HL-60 (cell line): ENCODE results near the gene MORF4L2.
"Not testable (repeated sequence)": the region's sequence is repeated elsewhere in the genome, so short reads cannot be mapped to it uniquely, and the experiment has no call there.

ENCODE experiments used
- DNase-seq, 2 experiments: peaks; one replicate each; pipeline ENCODE4 v3.0.0-alpha.2; 2010 to 2020; ENCODE audit warnings: low read depth in 1 of 2, low spot score in 1 of 2
- H3K27ac ChIP-seq: fragments of 250-450 bp; sonication (Bioruptor Pico); replicated peaks from 2 replicates; pipeline ENCODE4 v1.5.1; 2020; ENCODE audit warnings: mild to moderate bottlenecking, moderate library complexity
- H3K27me3 ChIP-seq: fragments of 250-450 bp; sonication (Bioruptor Pico); 2 replicates; pipeline ENCODE4 v1.5.1; 2021; ENCODE audit warnings: mild to moderate bottlenecking, moderate library complexity; ENCODE audit not compliant: insufficient read depth, poor library complexity, severe bottlenecking
- H3K4me3 ChIP-seq: replicated peaks from 2 replicates; pipeline ENCODE4 v1.5.1; 2011; ENCODE audit warnings: mild to moderate bottlenecking, control low read depth, low read length; ENCODE audit not compliant: insufficient read depth
- GABPA ChIP-seq: IDR thresholded peaks from 2 replicates; pipeline ENCODE4 v1.6.1; 2012; ENCODE audit warnings: low read depth
- POLR2AphosphoS5 ChIP-seq: IDR thresholded peaks from 2 replicates; pipeline ENCODE4 v1.6.1; 2012; ENCODE audit warnings: low read depth
- SPI1 ChIP-seq: IDR thresholded peaks from 2 replicates; pipeline ENCODE4 v1.6.1; 2012; ENCODE audit warnings: low read depth, mild to moderate bottlenecking, borderline replicate concordance
- TF ChIP-seq, protein P1 (sequence below): IDR thresholded peaks from 2 replicates; pipeline ENCODE4 v1.6.1; 2012; ENCODE audit warnings: low read depth; ENCODE audit not compliant: insufficient replicate concordance
- TF ChIP-seq, protein P2 (sequence below): IDR thresholded peaks from one replicate; pipeline ENCODE4 v1.5.1; 2011; ENCODE audit warnings: low read length, control low read depth, inconsistent platforms; ENCODE audit not compliant: insufficient read depth

The MORF4L2 gene

DNA sequence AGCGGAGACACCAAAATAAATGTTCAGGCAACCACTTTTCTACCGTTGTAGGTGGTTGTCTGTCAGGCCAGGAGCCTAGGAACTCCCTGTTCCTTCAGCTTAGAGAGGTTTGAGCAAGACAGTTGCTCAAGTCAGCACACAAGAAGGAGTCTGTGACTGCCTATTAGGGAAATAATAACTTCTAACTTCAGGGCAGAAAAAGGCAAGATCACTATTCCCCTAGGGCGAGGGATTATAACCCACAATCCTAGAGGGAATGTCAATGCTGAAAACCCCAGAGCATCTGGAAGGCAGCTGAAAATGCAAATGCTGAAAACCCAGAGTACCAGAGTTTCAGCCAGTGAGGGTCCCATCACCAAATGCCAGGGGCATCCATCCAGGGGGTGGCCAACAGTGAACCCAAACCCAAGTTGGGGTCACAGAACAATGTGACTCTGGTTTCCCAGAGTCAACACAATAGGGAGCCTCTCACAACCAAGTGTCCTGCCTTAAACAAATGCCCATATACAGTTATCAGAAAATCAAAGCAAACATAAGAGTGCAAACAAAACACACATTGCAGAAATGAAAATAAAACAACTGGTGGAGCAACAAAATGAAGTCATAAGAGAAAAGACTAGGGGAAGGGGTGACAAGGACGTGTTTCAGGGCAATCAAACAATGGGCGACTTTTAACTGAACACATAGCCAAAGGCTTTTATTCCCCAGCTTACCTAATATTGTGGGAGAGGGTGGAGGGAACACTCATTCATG is 27.6 kb downstream of the MORF4L2 start:
- TF ChIP-seq SPI1, result no peak
- TF ChIP-seq POLR2AphosphoS5, result no peak
- TF ChIP-seq, protein P1, sequence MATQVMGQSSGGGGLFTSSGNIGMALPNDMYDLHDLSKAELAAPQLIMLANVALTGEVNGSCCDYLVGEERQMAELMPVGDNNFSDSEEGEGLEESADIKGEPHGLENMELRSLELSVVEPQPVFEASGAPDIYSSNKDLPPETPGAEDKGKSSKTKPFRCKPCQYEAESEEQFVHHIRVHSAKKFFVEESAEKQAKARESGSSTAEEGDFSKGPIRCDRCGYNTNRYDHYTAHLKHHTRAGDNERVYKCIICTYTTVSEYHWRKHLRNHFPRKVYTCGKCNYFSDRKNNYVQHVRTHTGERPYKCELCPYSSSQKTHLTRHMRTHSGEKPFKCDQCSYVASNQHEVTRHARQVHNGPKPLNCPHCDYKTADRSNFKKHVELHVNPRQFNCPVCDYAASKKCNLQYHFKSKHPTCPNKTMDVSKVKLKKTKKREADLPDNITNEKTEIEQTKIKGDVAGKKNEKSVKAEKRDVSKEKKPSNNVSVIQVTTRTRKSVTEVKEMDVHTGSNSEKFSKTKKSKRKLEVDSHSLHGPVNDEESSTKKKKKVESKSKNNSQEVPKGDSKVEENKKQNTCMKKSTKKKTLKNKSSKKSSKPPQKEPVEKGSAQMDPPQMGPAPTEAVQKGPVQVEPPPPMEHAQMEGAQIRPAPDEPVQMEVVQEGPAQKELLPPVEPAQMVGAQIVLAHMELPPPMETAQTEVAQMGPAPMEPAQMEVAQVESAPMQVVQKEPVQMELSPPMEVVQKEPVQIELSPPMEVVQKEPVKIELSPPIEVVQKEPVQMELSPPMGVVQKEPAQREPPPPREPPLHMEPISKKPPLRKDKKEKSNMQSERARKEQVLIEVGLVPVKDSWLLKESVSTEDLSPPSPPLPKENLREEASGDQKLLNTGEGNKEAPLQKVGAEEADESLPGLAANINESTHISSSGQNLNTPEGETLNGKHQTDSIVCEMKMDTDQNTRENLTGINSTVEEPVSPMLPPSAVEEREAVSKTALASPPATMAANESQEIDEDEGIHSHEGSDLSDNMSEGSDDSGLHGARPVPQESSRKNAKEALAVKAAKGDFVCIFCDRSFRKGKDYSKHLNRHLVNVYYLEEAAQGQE, result no peak
- TF ChIP-seq, protein P2, sequence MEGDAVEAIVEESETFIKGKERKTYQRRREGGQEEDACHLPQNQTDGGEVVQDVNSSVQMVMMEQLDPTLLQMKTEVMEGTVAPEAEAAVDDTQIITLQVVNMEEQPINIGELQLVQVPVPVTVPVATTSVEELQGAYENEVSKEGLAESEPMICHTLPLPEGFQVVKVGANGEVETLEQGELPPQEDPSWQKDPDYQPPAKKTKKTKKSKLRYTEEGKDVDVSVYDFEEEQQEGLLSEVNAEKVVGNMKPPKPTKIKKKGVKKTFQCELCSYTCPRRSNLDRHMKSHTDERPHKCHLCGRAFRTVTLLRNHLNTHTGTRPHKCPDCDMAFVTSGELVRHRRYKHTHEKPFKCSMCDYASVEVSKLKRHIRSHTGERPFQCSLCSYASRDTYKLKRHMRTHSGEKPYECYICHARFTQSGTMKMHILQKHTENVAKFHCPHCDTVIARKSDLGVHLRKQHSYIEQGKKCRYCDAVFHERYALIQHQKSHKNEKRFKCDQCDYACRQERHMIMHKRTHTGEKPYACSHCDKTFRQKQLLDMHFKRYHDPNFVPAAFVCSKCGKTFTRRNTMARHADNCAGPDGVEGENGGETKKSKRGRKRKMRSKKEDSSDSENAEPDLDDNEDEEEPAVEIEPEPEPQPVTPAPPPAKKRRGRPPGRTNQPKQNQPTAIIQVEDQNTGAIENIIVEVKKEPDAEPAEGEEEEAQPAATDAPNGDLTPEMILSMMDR, result no peak
- no peak for TF ChIP-seq GABPA
- Histone ChIP-seq H3K27me3 (no peaks in the 10 kb centered on the region), H3K4me3 (no peak overlapping the region), H3K27ac (no peak overlapping the region)
- DNase-seq, result no peak

DNA sequence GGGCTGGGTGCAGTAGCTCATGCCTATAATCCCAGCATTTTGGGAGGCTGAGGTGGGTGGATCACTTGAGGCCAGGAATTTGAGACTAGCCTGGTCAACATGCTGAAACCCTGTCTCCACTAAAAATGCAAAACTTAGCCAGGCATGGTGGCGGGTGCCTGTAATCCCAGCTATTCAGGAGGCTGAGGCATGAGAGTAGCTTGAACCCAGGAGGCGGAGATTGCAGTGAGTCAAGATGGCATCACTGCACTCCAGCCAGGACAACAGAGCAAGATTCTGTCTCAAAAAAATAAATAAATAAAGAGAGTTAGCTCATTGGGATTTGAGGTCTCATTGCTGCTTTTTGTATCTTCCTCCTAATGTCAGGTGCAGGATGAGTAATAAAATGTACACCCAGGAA is 29.4 kb downstream of the MORF4L2 start:
- DNase-seq, H3K27me3 ChIP-seq, H3K27ac ChIP-seq, H3K4me3 ChIP-seq: not testable (repeated sequence)

DNA sequence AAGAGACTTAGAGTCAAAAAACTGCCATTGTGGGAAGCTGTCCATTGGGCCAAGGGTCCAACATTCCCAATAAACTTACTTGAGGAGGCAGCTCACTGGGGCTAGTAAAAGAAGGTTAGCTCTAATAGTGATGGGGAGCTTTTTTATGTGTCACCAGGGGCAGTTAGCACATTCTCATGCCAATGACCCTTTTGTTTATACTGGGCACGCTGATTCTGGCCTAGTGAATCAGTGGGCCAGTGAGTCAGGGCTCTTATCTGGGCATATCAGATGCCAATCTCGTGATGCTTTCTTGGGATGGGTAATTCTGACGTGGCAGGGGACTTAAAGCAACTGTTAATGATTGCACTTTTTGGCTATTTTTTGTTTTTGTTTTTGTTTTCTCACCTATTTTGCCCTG is 29.9 kb downstream of the MORF4L2 start:
- no peak for DNase-seq
- TF ChIP-seq POLR2AphosphoS5, result no peak
- TF ChIP-seq, protein P2, result no peak
- no peak for TF ChIP-seq GABPA
- no peak for TF ChIP-seq SPI1
- TF ChIP-seq, protein P1, result no peak
- Histone ChIP-seq H3K4me3 (no peak overlapping the region), H3K27me3 (no peaks in the 10 kb centered on the region), H3K27ac (no peak overlapping the region)

DNA sequence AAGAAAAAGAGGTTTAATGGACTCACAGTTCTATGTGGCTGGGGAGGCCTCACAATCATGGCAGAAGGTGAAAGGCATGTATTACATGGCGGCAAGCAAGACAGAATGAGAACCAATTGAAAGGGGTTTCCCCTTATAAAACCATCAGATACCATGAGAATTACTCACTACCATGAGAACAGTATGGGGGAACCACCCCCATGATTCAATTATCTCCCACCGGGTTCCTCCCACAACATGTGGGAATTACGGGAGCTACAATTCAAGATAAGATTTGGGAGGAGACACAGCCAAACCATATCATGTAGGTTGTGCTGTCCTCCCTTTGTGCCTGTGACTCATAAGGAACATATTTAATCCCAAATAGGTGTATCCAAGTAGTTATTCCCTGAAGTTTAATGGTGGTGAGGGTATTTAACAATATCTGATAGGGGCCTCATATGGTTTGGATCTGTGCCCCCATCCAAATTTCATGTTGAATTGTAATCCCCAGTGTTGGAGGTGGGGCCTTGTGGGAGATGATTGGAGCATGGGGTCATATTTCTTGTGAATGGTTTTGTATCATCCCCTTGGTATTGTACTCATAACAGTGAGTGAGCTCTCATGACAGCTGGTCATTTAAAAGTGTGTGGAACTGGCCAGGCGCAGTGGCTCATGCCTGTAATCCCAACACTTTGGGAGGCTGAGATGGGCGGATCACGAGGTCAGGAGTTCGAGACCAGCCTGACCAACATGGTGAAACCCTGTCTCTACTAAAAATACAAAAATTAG is 31.1 kb downstream of the MORF4L2 start:
- not testable (repeated sequence) for H3K27ac ChIP-seq, DNase-seq, H3K4me3 ChIP-seq, H3K27me3 ChIP-seq
